NT2/D1 (cell line): ENCODE data around the gene NEB.

Experiments used
- SUZ12 ChIP-seq: IDR thresholded peaks from 2 replicates; pipeline ENCODE4 v1.6.1; 2011; ENCODE audit not compliant: insufficient read length, insufficient read depth; ENCODE audit errors: extremely low read depth
- YY1 ChIP-seq: IDR thresholded peaks from 2 replicates; pipeline ENCODE4 v1.6.1; 2011; ENCODE audit not compliant: insufficient read length, insufficient read depth
- ZNF274 ChIP-seq: IDR thresholded peaks from 2 replicates; pipeline ENCODE4 v1.6.1; 2011; ENCODE audit warnings: mild to moderate bottlenecking, low read depth, low read length

- no peak for TF ChIP-seq ZNF274
- TF ChIP-seq YY1, result no peak
- no peak for TF ChIP-seq SUZ12
These were observed 61.3 kb downstream of the NEB start for GRCh38 chr2:151673016-151673415.
